ENCODE data around the gene MYH7.

MYH7 gene

GRCh38 chr14:23414906-23415820 lies 20.3 kb downstream of the MYH7 start:
- H3K4me3 ChIP-seq (ENCODE audit: low read depth, low read length), result no peak overlapping the region
- TF ChIP-seq POLR2A (IDR thresholded peaks at IDR 0.05; ENCODE audit: extremely low read depth, insufficient read length), result no peak
- no peak for TF ChIP-seq CTCF (IDR thresholded peaks at IDR 0.05; ENCODE audit: low read depth, low read length)
- no peak for TF ChIP-seq MYC (IDR thresholded peaks at IDR 0.05; ENCODE audit: low read depth, low read length)
- no peak for TF ChIP-seq MAX (IDR thresholded peaks at IDR 0.05; ENCODE audit: low read depth, low read length)
- DNase-seq (ENCODE audit: low read depth), result no peak

- H3K4me3 ChIP-seq (ENCODE audit: low read depth, low read length), result no peak overlapping the region
- DNase-seq (ENCODE audit: low read depth), result no peak
- TF ChIP-seq CTCF (IDR thresholded peaks at IDR 0.05; ENCODE audit: low read depth, low read length) (no peak), MAX (IDR thresholded peaks at IDR 0.05; ENCODE audit: low read depth, low read length) (no peak), POLR2A (IDR thresholded peaks at IDR 0.05; ENCODE audit: extremely low read depth, insufficient read length) (no peak), MYC (IDR thresholded peaks at IDR 0.05; ENCODE audit: low read depth, low read length) (no peak)
Measured at GRCh38 chr14:23414254-23414653, 21.2 kb downstream of the MYH7 start.

- DNase-seq (ENCODE audit: low read depth), result no peak
- no peak overlapping the region for H3K4me3 ChIP-seq (ENCODE audit: low read depth, low read length)
- TF ChIP-seq MAX (IDR thresholded peaks at IDR 0.05; ENCODE audit: low read depth, low read length) (no peak), POLR2A (IDR thresholded peaks at IDR 0.05; ENCODE audit: extremely low read depth, insufficient read length) (no peak), CTCF (IDR thresholded peaks at IDR 0.05; ENCODE audit: low read depth, low read length) (no peak), MYC (IDR thresholded peaks at IDR 0.05; ENCODE audit: low read depth, low read length) (no peak)
Measured at GRCh38 chr14:23413681-23414080, 21.8 kb downstream of the MYH7 start.

- H3K4me3 ChIP-seq (ENCODE audit: low read depth, low read length), result no peak overlapping the region
- TF ChIP-seq MYC (IDR thresholded peaks at IDR 0.05; ENCODE audit: low read depth, low read length) (no peak), POLR2A (IDR thresholded peaks at IDR 0.05; ENCODE audit: extremely low read depth, insufficient read length) (no peak), MAX (IDR thresholded peaks at IDR 0.05; ENCODE audit: low read depth, low read length) (no peak), CTCF (IDR thresholded peaks at IDR 0.05; ENCODE audit: low read depth, low read length) (no peak)
Measured at GRCh38 chr14:23411563-23412525, 23.6 kb downstream of the MYH7 start.

GRCh38 chr14:23409966-23410635 lies 25.4 kb downstream of the MYH7 start:
- no peak for DNase-seq (ENCODE audit: low read depth)
- H3K4me3 ChIP-seq (ENCODE audit: low read depth, low read length), result no peak overlapping the region
- TF ChIP-seq MYC (IDR thresholded peaks at IDR 0.05; ENCODE audit: low read depth, low read length) (no peak), MAX (IDR thresholded peaks at IDR 0.05; ENCODE audit: low read depth, low read length) (no peak), CTCF (IDR thresholded peaks at IDR 0.05; ENCODE audit: low read depth, low read length) (no peak), POLR2A (IDR thresholded peaks at IDR 0.05; ENCODE audit: extremely low read depth, insufficient read length) (no peak)

More at GRCh38 chr14:23411563-23412525, 23.6 kb downstream of the MYH7 start:
- no peak for DNase-seq (ENCODE audit: low read depth)

All from NB4 (cell line).